Stimulated activated CD8-positive, alpha-beta memory T cell treated with anti-CD3 and anti-CD28 coated beads, Interleukin-4, amount 100 ng/mL, for 1 hour (primary cell): ENCODE measurements around the gene TMEM151A.

Source experiments
- DNase-seq, 2 donors: peaks; one replicate each; pipeline ENCODE4 v3.0.0-alpha.2; 2020; ENCODE audit warnings: low read depth in 2 of 2, low spot score in 1 of 2

The TMEM151A gene

DNA sequence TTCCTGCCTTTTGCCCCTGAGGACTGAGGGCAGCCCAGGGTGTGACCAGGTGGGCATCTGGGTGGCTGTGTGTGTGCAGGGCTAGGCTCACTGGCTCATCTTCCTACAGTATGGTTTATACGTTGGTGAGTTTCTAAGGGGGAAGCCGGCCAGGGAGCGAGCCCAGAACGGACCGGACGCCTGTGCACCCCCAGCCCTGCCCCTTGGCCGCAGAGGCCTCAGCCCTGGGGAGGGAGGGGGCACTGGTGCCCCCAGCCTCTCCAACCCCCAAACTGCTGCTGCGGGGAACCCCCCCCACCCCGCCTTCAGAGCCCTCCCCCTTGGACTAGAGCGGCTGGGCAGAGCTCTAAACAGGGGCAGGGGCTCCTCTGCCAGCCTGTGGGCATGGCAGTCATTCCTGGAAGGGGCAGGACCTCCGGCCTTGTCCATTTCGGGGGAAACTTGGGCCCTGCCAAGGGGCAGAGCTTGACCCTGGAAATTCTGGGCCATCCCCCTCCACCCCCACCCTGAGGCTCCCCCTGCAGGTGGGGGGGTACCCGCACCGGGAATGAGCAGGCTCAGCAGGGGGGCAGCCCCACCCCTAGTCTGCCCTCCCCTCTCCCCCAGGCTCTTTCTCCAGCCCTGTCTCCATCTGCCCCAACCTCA is 8.1 kb upstream of the TMEM151A start:
- no peak for DNase-seq

- DNase-seq = no peak
These were observed 7.1 kb upstream of the TMEM151A start for GRCh38 chr11:66284526-66285078.

GRCh38 chr11:66285250-66285947 is 6.3 kb upstream of the TMEM151A start:
- DNase-seq = no peak

DNA sequence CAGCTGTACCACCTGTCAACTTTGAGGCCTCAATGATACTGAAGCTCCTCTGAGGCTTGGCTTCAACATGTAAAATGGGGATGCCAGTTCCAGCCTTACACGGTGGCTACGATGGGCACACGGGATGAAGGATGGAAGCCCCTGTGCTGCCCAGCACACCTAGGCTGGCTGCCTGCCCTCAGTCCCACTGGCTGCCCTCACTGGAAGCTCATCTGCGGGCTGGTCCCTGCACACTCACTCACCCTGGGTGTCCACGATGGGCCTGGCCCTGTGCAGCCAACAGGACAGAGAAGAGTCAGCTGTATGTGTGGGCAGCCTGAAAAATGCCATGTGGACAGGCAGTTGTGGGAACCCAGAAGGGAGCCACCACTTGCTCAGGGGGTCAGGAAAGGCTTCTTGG is 5.0 kb upstream of the TMEM151A start:
- DNase-seq = no peak

DNA sequence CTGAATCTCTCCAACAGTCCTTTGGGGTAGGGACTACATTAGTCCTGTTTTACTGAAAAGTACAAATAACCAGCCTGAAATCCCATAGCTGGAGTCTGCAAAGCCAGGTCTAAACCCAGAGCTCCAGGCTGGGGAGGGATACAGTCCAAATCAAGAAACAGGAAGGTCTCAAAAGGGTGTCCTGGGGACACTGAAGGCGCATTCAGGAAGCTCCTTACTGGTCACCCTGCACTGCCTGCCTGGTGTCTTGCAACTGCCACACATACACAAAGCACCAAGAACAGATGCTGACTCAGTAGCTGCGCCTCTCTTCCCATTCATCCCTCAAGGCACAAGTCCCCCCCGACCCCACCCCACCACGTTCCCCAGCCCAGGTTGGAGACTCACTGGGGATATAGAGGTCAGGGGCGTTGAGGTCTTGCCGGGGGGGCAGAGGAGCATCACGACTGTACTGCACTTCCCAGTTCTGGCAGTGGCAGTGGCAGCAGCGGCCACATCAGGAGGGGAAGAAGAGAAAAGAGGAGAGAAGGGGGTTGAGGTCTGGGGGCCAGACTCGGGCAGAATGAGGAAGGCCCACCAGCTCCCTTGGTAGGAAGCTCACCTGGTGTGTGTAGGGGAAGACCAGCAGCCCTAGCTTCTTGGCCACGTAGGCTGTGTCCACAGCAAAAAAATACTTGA is 4.3 kb upstream of the TMEM151A start:
- no peak for DNase-seq

- DNase-seq = no peak
These were observed 3.6 kb upstream of the TMEM151A start for GRCh38 chr11:66287889-66288670.

DNA sequence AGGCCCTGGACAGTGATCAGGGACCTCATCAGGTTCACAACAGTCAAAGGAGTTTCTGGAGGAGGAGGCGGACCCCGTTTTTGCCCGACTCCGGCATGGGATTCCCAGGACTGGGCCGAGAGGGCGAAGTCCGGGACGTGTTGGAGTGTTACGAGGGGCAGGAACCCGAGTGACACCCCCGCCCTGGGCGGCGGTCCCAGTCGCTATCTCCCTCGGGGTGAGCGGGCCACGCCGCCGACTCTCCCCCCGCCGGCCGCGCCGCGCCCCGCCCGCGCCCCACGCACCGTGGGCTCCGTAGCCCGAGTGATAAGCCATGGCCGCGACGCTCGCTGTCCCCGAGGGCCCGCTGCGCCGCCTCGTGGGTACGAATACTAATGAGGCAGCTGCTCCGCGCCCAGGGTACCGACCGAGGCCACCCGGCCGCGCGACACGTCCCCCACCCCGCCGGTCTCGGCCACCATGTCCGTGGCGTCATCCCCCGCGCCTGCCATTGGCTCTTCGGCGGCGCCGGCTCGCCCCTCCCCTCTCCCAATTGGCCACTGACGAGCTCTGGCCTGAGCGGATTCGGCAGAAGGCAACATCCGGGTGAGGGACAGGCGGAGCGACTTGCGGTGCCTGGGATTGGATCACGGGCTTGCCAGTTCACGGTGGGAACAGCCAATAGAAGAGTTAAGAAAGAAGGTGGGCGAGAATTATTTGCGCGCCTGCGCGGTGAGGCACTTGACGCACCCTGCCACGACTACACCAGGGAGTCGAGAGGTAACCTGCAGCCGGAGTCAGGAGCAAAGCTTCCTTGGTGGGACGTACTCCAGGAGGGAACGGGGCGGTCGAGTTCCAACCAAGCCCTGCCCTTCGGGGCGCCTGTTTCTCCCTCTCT is 2.8 kb upstream of the TMEM151A start, which contains the start of gene YIF1A:
Gene YIF1A (minus strand): TSS at position 473 of the 877 bp plus-strand sequence. CDS start 158 bp downstream, at position 315.
- DNase-seq = peak; percentile 90 to 96

DNA sequence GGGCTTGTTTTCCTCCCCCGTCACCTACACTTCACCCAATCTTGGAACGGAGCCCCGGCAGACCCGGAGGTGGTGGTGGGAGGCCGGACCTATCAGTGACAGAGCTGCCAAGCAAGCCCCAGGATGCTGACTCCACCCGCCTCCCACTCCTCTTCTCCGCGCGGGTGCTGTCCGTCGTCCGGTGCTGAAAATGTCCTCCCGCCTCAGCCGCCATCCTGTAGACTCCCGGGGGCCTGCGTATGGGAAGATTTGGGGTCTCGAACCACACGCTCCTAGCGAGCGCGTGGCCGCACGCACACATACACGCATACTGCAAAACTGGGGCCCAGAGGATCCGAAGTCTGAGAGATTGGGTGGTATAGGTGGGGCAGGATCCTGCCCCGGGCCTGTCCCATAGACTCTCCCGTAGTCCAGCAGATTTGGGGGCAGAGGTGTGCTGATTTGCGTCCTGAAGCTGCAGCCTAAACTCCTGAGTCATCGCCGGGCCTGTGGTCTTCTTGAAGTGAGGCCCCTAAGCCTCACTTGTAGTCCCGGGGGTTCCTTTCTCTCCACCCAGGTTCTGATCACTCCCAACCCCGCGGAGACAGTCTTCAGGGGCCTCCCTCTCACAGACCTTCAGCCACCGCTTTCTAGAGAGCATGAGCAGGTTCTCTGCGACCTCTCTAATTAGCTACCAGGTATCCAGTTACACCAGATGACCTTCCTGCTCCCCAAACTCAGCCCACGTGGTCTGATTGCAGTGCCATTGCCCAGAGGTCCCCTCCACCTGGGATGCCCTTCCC is 2.0 kb upstream of the TMEM151A start:
- DNase-seq = peak in 1 of 2 donors; percentile 28

GRCh38 chr11:66290330-66290621 is 1.4 kb upstream of the TMEM151A start:
- no peak for DNase-seq

GRCh38 chr11:66291303-66291705 is 390 bp upstream of the TMEM151A start:
- DNase-seq = no peak

GRCh38 chr11:66292543-66293332 is 1.0 kb downstream of the TMEM151A start:
- no peak for DNase-seq

DNA sequence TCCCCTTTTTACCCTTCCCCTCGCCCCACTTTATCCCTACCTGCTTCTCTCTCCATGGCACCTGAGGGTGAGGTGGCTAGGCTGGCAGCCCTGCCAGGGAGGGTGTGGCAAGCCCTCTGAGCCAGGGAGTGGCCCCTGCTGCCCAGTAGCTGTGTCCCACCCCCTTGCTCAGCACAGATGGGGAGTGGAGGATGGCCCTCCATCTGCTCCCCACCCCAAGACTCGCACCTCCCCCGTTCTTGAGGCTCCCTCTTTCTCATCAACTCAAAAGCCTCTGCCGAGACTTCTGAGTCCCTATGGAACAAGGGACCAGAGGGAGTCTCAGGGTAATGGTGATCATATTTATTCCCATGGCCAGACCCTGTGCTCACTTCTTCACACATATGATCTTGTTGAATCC is 1.7 kb downstream of the TMEM151A start:
- DNase-seq = no peak

DNA sequence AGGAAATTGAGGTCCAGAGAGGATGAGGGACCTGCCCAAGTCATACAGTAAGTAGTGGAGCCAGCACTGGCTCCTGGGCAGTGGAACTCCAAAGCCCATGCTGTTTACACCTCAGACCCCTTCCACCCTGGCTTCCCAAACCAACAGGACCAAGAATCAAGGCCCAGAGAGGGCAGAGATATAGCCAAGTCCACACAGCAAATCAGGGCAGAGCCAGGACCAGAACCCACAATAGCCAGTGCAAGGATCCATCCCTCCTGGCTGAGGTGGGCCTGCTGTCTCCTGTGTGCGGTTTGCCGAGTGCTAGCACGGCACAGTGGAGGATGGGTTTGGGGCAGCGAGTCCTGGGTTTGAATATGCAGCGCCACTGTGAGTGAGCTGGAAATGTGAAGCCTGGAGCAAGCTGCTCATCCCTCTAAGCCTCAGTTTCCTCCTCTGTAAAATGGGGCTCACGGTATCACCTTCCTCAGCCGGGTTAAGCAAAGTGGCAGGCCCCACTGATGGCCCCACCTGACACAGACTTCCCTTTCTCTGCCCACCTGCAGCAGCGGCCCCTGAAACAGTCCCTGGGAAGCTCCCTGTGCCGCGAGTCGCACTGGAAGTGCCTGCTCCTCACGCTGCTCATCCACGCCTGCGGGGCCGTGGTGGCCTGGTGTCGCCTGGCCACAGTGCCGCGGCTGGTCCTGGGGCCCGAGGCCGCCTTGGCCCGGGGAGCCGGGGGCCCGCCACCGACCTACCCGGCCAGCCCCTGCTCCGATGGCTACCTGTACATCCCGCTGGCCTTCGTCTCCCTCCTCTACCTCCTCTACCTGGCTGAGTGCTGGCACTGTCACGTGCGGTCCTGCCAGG is 2.3 kb downstream of the TMEM151A start:
- no peak for DNase-seq

GRCh38 chr11:66294626-66295620 is 3.2 kb downstream of the TMEM151A start:
- no peak for DNase-seq

GRCh38 chr11:66297610-66298009 is 5.9 kb downstream of the TMEM151A start:
- no peak for DNase-seq

DNA sequence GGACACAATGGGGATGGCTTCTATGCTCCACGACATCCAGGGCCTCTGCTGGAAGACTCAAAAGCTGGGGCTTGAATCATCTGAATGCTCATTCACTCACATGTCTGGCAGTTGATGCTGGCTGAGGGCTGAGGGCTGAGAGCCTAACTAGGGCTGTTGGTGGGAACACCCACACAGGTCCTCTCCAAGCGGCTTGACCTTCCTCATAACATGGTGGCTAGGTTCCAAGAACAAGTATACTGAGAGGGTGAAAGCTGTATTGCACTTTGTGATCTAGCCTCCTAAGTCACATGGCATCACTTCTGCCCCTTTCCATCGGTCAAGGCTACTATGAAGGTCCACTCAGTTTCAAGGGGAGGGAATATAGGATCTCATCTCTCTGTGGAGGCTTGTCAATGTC is 7.5 kb downstream of the TMEM151A start:
- DNase-seq = no peak

- DNase-seq = no peak
These were observed 11.0 kb downstream of the TMEM151A start for GRCh38 chr11:66302656-66303055.
